Cardiac muscle cell (in vitro differentiated cells and primary cell): ENCODE results near the gene RAMACL. TPM values are rescaled to one million over a fixed set of nuclear protein-coding genes. Genes with fewer than 3 reads are reported as not detected.

Experiments
- DNase-seq, 2 donors: peaks; one replicate each; pipeline versions ENCODE4 v3.0.0 to v3.0.0-alpha.2; 2010 to 2017; ENCODE audit warnings: low read depth in 1 of 2, low spot score in 1 of 2
- H3K27ac ChIP-seq: fragments of 200-600 bp; sonication (generic); 2 replicates; pipeline ENCODE4 v1.5.1; 2016
- H3K27me3 ChIP-seq: fragments of 200-600 bp; sonication (generic); 2 replicates; pipeline ENCODE4 v1.6.0; 2016; ENCODE audit warnings: control low read depth
- H3K36me3 ChIP-seq: fragments of 200-600 bp; sonication (generic); 2 replicates; pipeline ENCODE4 v1.5.1; 2016; ENCODE audit warnings: control low read depth
- H3K4me1 ChIP-seq: fragments of 200-600 bp; sonication (generic); 2 replicates; pipeline ENCODE4 v1.8.1; 2017; ENCODE audit warnings: low read depth, mild to moderate bottlenecking, mixed run types
- H3K4me3 ChIP-seq: fragments of 200-600 bp; sonication (generic); 2 replicates; pipeline ENCODE4 v1.5.1; 2016; ENCODE audit warnings: mild to moderate bottlenecking
- H3K9me3 ChIP-seq: fragments of 200-600 bp; sonication (generic); 2 replicates; pipeline ENCODE4 v1.5.1; 2017; ENCODE audit warnings: low read depth, mild to moderate bottlenecking, control low read depth
- polyA plus RNA-seq: library from polyadenylated mRNA; unstranded; fragments of >200 nt; fragmentation: Nextera tagmentation; extraction: Ambion mirVana; gene quantifications from 2 replicates; pipeline ENCODE4 v1.2.1, GENCODE V29; 2016
- total RNA-seq: library from RNA; depleted of rRNA; stranded (reverse); fragments of >200 nt; gene quantifications from 2 replicates; pipeline ENCODE4 v1.2.3, GENCODE V29; 2016
- TF ChIP-seq, protein P1 (sequence below): IDR thresholded peaks from 2 replicates; pipeline ENCODE4 v1.5.1; 2012; ENCODE audit warnings: low read depth, mild to moderate bottlenecking, low read length

RAMACL gene
- total and polyA plus RNA-seq, 2 experiments from 2014 or later: 0.44 to 0.45 TPM

DNA sequence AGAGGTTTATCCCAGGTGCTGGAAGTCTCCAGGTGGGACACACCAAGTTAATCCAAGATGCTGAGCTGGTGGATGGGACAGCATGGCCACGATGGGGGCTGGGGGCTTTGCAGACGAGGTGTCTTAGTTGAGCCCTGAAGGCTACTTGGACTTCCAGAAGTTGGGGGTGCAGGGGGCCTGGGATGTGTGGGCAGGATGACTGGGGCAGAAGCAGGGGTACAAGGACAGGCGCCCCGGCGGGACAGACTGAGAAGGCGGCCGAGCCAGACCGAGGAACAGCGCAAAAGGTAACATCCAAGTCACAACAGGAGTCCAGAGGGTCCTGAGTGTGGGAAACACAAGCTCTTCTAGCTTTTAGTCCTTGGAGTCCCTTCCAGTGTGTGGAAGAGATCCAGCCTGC lies 23.8 kb downstream of the RAMACL start:
- no peaks in the 10 kb centered on the region for H3K9me3 ChIP-seq
- no peaks in the 10 kb centered on the region for H3K4me1 ChIP-seq
- no peaks in the 10 kb centered on the region for H3K27me3 ChIP-seq
- H3K27ac ChIP-seq: no peak overlapping the region
- TF ChIP-seq, protein P1, sequence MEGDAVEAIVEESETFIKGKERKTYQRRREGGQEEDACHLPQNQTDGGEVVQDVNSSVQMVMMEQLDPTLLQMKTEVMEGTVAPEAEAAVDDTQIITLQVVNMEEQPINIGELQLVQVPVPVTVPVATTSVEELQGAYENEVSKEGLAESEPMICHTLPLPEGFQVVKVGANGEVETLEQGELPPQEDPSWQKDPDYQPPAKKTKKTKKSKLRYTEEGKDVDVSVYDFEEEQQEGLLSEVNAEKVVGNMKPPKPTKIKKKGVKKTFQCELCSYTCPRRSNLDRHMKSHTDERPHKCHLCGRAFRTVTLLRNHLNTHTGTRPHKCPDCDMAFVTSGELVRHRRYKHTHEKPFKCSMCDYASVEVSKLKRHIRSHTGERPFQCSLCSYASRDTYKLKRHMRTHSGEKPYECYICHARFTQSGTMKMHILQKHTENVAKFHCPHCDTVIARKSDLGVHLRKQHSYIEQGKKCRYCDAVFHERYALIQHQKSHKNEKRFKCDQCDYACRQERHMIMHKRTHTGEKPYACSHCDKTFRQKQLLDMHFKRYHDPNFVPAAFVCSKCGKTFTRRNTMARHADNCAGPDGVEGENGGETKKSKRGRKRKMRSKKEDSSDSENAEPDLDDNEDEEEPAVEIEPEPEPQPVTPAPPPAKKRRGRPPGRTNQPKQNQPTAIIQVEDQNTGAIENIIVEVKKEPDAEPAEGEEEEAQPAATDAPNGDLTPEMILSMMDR: no peak
- DNase-seq: no peak
- H3K36me3 ChIP-seq: no peaks in the 10 kb centered on the region
- H3K4me3 ChIP-seq: no peak overlapping the region

DNA sequence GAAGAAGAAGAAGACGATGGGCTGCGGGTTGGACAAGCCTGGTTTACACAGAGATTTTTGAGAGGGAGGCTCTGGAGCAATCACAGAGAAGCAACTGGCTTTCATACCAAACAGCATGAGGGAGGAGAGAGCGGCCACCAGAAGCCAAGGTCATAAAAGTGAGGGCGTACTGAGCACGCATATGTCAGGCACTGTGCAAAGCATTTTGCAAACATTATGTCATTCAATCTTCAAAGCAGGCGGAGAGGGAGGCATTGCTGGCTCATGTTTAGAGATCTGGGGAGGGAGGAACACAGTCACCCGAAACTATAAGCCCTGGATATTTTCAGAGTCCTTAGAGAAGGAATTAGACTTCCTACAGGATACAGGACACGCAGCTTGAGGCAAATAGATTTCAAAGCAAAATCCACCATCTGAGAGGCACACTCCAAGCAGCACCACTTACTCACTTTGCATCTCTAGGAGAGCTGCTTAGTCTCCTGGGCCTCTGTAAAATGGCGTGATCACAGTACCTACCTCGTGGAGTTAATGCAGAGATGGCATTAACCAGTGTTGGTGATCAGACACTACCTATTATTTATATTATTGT lies 24.6 kb downstream of the RAMACL start:
- no peaks in the 10 kb centered on the region for H3K4me1 ChIP-seq
- no peaks in the 10 kb centered on the region for H3K36me3 ChIP-seq
- no peak overlapping the region for H3K27ac ChIP-seq
- H3K27me3 ChIP-seq: no peaks in the 10 kb centered on the region
- no peaks in the 10 kb centered on the region for H3K9me3 ChIP-seq
- no peak overlapping the region for H3K4me3 ChIP-seq
- TF ChIP-seq, protein P1: no peak
- no peak for DNase-seq

DNA sequence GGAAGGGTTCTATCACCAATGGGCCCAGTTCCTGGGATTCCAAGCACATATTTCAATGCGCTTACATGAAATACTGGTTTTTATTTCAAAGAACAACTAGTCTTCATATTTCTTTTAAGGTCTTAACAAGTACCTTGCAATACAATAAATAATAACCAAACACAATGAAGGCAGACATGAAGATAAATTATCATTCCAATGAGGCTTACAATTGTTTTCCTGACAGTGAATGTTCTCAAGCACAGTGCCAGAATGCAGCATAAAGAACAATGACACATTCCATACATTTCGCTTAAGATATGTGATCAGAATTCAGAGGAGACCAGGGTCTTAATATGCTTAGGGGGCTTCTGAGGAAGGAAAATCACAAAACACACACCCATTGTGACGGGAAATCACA lies 26.3 kb downstream of the RAMACL start:
- H3K4me3 ChIP-seq: no peak overlapping the region
- DNase-seq: no peak
- TF ChIP-seq, protein P1: no peak
- no peaks in the 10 kb centered on the region for H3K4me1 ChIP-seq
- no peaks in the 10 kb centered on the region for H3K36me3 ChIP-seq
- no peaks in the 10 kb centered on the region for H3K9me3 ChIP-seq
- H3K27me3 ChIP-seq: no peaks in the 10 kb centered on the region
- no peak overlapping the region for H3K27ac ChIP-seq

- no peaks in the 10 kb centered on the region for H3K36me3 ChIP-seq
These were observed 26.8 kb downstream of the RAMACL start for GRCh38 chr6:166559662-166560061.

DNA sequence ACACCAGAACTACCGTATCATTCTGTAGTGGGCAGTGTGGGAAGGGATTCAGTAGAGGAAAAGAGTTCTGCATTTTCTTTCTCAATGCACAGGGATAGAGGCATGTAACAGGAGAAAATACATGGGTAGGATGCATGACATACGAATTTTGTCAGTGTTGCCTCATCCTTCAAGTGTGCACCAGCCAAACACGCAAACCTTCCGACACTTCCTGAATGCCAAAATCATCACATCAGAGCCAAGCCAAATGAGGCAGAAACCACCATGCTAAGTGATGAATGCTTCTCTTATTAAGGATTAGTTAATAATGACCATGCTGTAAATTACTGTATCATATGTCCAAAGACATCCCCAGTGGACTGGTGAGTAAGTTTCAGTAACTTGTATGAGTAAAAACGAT lies 27.3 kb downstream of the RAMACL start:
- no peak overlapping the region for H3K27ac ChIP-seq
- DNase-seq: peak in 1 of 2 donors; percentile 77
- H3K27me3 ChIP-seq: no peaks in the 10 kb centered on the region
- no peaks in the 10 kb centered on the region for H3K4me1 ChIP-seq
- H3K36me3 ChIP-seq: no peaks in the 10 kb centered on the region
- H3K9me3 ChIP-seq: no peaks in the 10 kb centered on the region
- TF ChIP-seq, protein P1: no peak
- H3K4me3 ChIP-seq: no peak overlapping the region

More at GRCh38 chr6:166559662-166560061, 26.8 kb downstream of the RAMACL start:
- DNase-seq: no peak
- no peak overlapping the region for H3K4me3 ChIP-seq
- no peaks in the 10 kb centered on the region for H3K27me3 ChIP-seq
- H3K27ac ChIP-seq: no peak overlapping the region
- TF ChIP-seq, protein P1: no peak
- no peaks in the 10 kb centered on the region for H3K4me1 ChIP-seq
- H3K9me3 ChIP-seq: no peaks in the 10 kb centered on the region
